ENCODE results near the gene FGD5.

FGD5 gene

GRCh38 chr3:14789640-14790285, 29.0 kb upstream of the FGD5 start:
- DNase-seq, result no peak

GRCh38 chr3:14791343-14791945, 27.3 kb upstream of the FGD5 start:
- DNase-seq, result peak; percentile 33

GRCh38 chr3:14792691-14793121, 26.1 kb upstream of the FGD5 start:
- DNase-seq, result no peak

GRCh38 chr3:14793126-14793857, 25.5 kb upstream of the FGD5 start:
- DNase-seq, result no peak

- no peak for DNase-seq
These were observed 24.9 kb upstream of the FGD5 start for GRCh38 chr3:14793858-14794234.

GRCh38 chr3:14794435-14794834, 24.3 kb upstream of the FGD5 start:
- no peak for DNase-seq

GRCh38 chr3:14795996-14796395, 22.8 kb upstream of the FGD5 start:
- DNase-seq, result no peak

- DNase-seq, result no peak
These were observed 22.2 kb upstream of the FGD5 start for GRCh38 chr3:14796403-14797077.

GRCh38 chr3:14797731-14798130, 21.0 kb upstream of the FGD5 start:
- no peak for DNase-seq

GRCh38 chr3:14798231-14798630, 20.5 kb upstream of the FGD5 start:
- DNase-seq, result no peak

- DNase-seq, result no peak
These were observed 19.6 kb upstream of the FGD5 start for GRCh38 chr3:14799146-14799545.

GRCh38 chr3:14801031-14801430, 17.7 kb upstream of the FGD5 start:
- DNase-seq, result no peak

GRCh38 chr3:14801668-14802380, 16.9 kb upstream of the FGD5 start:
- no peak for DNase-seq

GRCh38 chr3:14802381-14802731, 16.4 kb upstream of the FGD5 start:
- DNase-seq, result no peak

GRCh38 chr3:14803101-14803980, 15.4 kb upstream of the FGD5 start:
- DNase-seq, result no peak

GRCh38 chr3:14803981-14804834, 14.6 kb upstream of the FGD5 start:
- no peak for DNase-seq

- DNase-seq, result no peak
These were observed 13.7 kb upstream of the FGD5 start for GRCh38 chr3:14804835-14805780.

GRCh38 chr3:14805961-14806537, 12.7 kb upstream of the FGD5 start:
- no peak for DNase-seq

- peak; percentile 6 for DNase-seq
These were observed 12.0 kb upstream of the FGD5 start for GRCh38 chr3:14806641-14807263.

Data from activated naive CD4-positive, alpha-beta T cell treated with Interleukin-2 at 50 U/mL for 16 hours (primary cell).